KMS-11 (cell line): ENCODE data around the gene ANGPT4.
A peak's percentile ranks its signal among the peaks of the same experiment; 100 is the strongest.

ENCODE experiments used
- H2AFZ ChIP-seq: fragments of 200-600 bp; sonication (generic); 2 replicates; pipeline ENCODE4 v1.6.1; 2016; ENCODE audit warnings: antibody characterized with exemption, mixed run types, low read depth
- H3K27ac ChIP-seq: fragments of 200-600 bp; sonication (generic); 2 replicates; pipeline ENCODE4 v1.6.1; 2016; ENCODE audit warnings: mild to moderate bottlenecking, mixed run types
- H3K27me3 ChIP-seq: fragments of 200-600 bp; sonication (generic); 2 replicates; pipeline ENCODE4 v1.6.1; 2017; ENCODE audit warnings: mild to moderate bottlenecking, low read depth, mixed run types, moderate library complexity; ENCODE audit not compliant: insufficient read depth
- H3K36me3 ChIP-seq: fragments of 200-600 bp; sonication (generic); 2 replicates; pipeline ENCODE4 v1.6.1; 2017; ENCODE audit warnings: mild to moderate bottlenecking, mixed run types; ENCODE audit not compliant: insufficient read depth
- H3K4me1 ChIP-seq: fragments of 200-600 bp; sonication (generic); 2 replicates; pipeline ENCODE4 v1.6.1; 2016; ENCODE audit warnings: mild to moderate bottlenecking, low read depth, mixed run types; ENCODE audit not compliant: poor library complexity, severe bottlenecking
- H3K4me2 ChIP-seq: fragments of 200-600 bp; sonication (generic); 2 replicates; pipeline ENCODE4 v1.7.0; 2016; ENCODE audit warnings: mild to moderate bottlenecking, mixed run types
- H3K4me3 ChIP-seq: fragments of 200-600 bp; sonication (generic); IDR thresholded peaks from 2 replicates; pipeline ENCODE4 v1.6.1; 2017; ENCODE audit warnings: low read depth, low read length, mixed read lengths; ENCODE audit not compliant: insufficient read depth
- H3K79me2 ChIP-seq: fragments of 200-600 bp; sonication (generic); 2 replicates; pipeline ENCODE4 v1.6.1; 2016; ENCODE audit warnings: low read depth, mixed run types; ENCODE audit not compliant: insufficient read depth
- H3K9ac ChIP-seq: fragments of 200-600 bp; sonication (generic); 2 replicates; pipeline ENCODE4 v1.6.1; 2016; ENCODE audit warnings: mild to moderate bottlenecking, mixed run types
- H4K20me1 ChIP-seq: fragments of 200-600 bp; sonication (generic); 2 replicates; pipeline ENCODE4 v1.6.1; 2016; ENCODE audit warnings: mild to moderate bottlenecking, mixed run types; ENCODE audit not compliant: insufficient read depth
- TF ChIP-seq, protein P1 (sequence below): fragments of 200-600 bp; sonication (generic); conservative IDR thresholded peaks from 2 replicates; pipeline ENCODE4 v1.6.1; 2017; ENCODE audit warnings: low read depth, mild to moderate bottlenecking, antibody characterized with exemption, low read length, moderate library complexity, mixed read lengths

ANGPT4 gene

DNA sequence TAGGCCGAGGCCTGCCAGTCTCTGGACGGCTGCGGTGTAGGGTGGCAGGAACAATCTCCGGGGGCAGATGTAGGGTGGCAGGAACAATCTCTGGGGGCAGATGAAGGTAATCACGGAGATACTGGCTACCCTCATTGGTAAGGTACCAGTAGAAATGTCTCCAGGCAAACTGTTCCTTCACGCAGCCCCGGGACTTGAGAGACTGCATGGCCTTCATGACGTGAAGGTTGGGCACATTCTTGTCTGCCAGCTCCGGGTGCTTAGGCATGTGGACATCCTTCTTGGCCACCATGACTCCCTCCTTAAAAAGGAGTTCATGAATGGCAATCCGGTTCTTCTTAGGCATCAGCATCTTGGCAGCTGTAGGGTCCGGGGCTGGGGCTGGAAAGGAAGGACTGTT, 76.5 kb downstream of the ANGPT4 start:
- no peak overlapping the region for H2AFZ ChIP-seq
- H3K27ac ChIP-seq = no peak overlapping the region
- H3K4me2 ChIP-seq = no peak overlapping the region
- TF ChIP-seq, protein P1, sequence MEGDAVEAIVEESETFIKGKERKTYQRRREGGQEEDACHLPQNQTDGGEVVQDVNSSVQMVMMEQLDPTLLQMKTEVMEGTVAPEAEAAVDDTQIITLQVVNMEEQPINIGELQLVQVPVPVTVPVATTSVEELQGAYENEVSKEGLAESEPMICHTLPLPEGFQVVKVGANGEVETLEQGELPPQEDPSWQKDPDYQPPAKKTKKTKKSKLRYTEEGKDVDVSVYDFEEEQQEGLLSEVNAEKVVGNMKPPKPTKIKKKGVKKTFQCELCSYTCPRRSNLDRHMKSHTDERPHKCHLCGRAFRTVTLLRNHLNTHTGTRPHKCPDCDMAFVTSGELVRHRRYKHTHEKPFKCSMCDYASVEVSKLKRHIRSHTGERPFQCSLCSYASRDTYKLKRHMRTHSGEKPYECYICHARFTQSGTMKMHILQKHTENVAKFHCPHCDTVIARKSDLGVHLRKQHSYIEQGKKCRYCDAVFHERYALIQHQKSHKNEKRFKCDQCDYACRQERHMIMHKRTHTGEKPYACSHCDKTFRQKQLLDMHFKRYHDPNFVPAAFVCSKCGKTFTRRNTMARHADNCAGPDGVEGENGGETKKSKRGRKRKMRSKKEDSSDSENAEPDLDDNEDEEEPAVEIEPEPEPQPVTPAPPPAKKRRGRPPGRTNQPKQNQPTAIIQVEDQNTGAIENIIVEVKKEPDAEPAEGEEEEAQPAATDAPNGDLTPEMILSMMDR = no peak
- no peak overlapping the region for H3K9ac ChIP-seq
- no peak overlapping the region for H3K4me3 ChIP-seq
- no peaks in the 10 kb centered on the region for H3K27me3 ChIP-seq
- H4K20me1 ChIP-seq = no peaks in the 10 kb centered on the region
- H3K4me1 ChIP-seq = peaks cover 34% of the 10 kb centered on the region
- no peaks in the 10 kb centered on the region for H3K36me3 ChIP-seq
- H3K79me2 ChIP-seq = peaks cover 82% of the 10 kb centered on the region

DNA sequence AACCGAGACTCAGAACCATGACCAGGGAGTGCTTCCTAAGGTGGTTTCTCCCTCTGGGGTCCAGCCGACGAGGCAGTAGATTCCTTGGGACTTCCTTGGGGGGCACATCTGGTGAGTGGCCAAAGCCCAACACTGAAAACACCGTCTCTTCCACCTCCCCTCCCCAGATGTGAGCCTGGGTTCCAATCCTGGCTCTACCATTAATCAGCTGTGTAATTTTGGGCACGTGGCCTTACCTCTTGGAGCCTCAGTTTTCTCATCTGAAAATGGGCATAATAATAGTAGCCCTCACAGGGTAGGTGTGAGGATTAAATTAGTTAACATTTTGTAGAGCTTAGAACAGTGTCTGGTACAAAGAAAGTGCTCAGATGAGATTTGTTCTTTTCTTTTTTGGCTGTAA, 77.1 kb downstream of the ANGPT4 start:
- Histone ChIP-seq H3K36me3 (no peaks in the 10 kb centered on the region), H4K20me1 (no peaks in the 10 kb centered on the region), H3K27me3 (no peaks in the 10 kb centered on the region), H2AFZ (no peak overlapping the region), H3K79me2 (peaks cover 88% of the 10 kb centered on the region), H3K4me2 (no peak overlapping the region), H3K4me3 (no peak overlapping the region), H3K9ac (no peak overlapping the region), H3K4me1 (peaks cover 34% of the 10 kb centered on the region), H3K27ac (no peak overlapping the region)
- TF ChIP-seq, protein P1 = no peak

DNA sequence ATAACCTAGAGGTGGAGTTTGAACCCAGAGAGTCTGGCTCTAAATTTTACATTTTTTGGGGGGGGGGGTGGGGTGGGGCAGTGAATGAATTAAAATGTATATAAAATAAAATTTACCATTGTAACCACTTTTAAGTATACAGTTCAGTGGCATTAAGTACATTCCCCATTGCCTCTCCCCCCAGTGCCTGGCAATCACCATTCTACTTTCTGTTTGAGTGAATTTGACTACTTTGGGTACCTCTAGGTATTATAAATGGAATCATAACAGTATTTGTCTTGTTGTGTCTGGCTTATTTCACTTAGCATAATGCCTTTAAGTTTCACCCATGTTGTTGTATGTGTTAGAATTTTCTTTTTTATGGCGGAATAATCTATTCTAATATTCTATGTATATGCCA, 79.9 kb downstream of the ANGPT4 start:
- peaks cover 54% of the 10 kb centered on the region for H3K4me1 ChIP-seq
- H3K4me3 ChIP-seq = no peak overlapping the region
- no peaks in the 10 kb centered on the region for H3K36me3 ChIP-seq
- H3K27ac ChIP-seq = no peak overlapping the region
- no peak overlapping the region for H2AFZ ChIP-seq
- no peaks in the 10 kb centered on the region for H4K20me1 ChIP-seq
- H3K4me2 ChIP-seq = peak overlapping the region; percentile 97
- no peak overlapping the region for H3K9ac ChIP-seq
- TF ChIP-seq, protein P1 = no peak
- H3K79me2 ChIP-seq = peaks cover 71% of the 10 kb centered on the region
- H3K27me3 ChIP-seq = no peaks in the 10 kb centered on the region

DNA sequence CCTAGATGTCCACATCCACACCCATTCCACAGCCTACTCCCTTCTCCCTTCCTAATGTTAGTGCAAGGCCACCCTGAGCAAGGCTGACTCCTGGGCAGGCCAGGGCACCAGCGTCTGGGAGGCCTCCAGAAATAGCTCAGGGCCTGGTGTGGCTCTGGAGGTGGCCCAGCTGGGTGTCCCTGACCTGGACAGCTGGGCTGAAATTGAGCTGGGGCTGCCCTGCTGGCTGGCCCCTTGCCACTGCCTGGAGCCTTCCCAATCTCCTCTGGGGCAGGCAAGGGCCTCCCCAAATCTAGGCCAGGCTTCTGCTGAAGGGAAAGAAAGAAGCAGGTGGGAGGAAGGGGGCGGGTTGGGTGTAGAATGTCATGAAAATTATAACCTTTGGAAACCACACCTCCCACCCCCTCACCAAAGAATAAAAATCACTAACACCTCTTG, 80.5 kb downstream of the ANGPT4 start:
- Histone ChIP-seq H3K4me3 (no peak overlapping the region), H3K4me2 (peak overlapping the region; percentile 97)
- TF ChIP-seq, protein P1 = no peak

More for the DNA sequence above, 80.5 kb downstream of the ANGPT4 start:
- H3K27ac ChIP-seq = peak overlapping the region; percentile 15; the same call in 1 of the 2 replicates
- H3K9ac ChIP-seq = no peak overlapping the region; the same call in 1 of the 2 replicates
- H3K36me3 ChIP-seq = no peaks in the 10 kb centered on the region
- H4K20me1 ChIP-seq = no peaks in the 10 kb centered on the region
- peaks cover 60% of the 10 kb centered on the region for H3K4me1 ChIP-seq
- H3K79me2 ChIP-seq = peaks cover 68% of the 10 kb centered on the region
- no peaks in the 10 kb centered on the region for H3K27me3 ChIP-seq
- no peak overlapping the region for H2AFZ ChIP-seq
